Measurements from ENCODE around the gene BDKRB1.

Gene BDKRB1

GRCh38 chr14:96255501-96256366 lies at the start of gene BDKRB1:
BDKRB1 (plus strand) TSS chr14:96256210; CDS start chr14:96263683, 7,473 bp downstream.
- no peak for DNase-seq

GRCh38 chr14:96206461-96206860 lies 49.5 kb upstream of the BDKRB1 start:
- DNase-seq, result no peak

- DNase-seq, result no peak
These were observed 48.3 kb upstream of the BDKRB1 start for GRCh38 chr14:96207686-96208085.

- no peak for DNase-seq
These were observed 47.3 kb upstream of the BDKRB1 start for GRCh38 chr14:96208739-96209138.

- DNase-seq, result no peak
These were observed 43.9 kb upstream of the BDKRB1 start for GRCh38 chr14:96212140-96212539.

- DNase-seq, result no peak
These were observed 43.1 kb upstream of the BDKRB1 start for GRCh38 chr14:96212896-96213295.

- DNase-seq, result no peak
These were observed 42.0 kb upstream of the BDKRB1 start for GRCh38 chr14:96213871-96214465.

GRCh38 chr14:96214793-96215192 lies 41.2 kb upstream of the BDKRB1 start:
- DNase-seq, result no peak

- no peak for DNase-seq
These were observed 40.4 kb upstream of the BDKRB1 start for GRCh38 chr14:96215452-96216244.

- DNase-seq, result no peak
These were observed 39.4 kb upstream of the BDKRB1 start for GRCh38 chr14:96216627-96217026.

- DNase-seq, result peak in 1 of 3 experiments; percentile 45
These were observed 38.6 kb upstream of the BDKRB1 start for GRCh38 chr14:96217376-96217913.

GRCh38 chr14:96221109-96221650 lies 34.8 kb upstream of the BDKRB1 start:
- no peak for DNase-seq

- DNase-seq, result peak in 1 of 3 experiments; percentile 53
These were observed 34.2 kb upstream of the BDKRB1 start for GRCh38 chr14:96221841-96222240.

- DNase-seq, result no peak
These were observed 31.4 kb upstream of the BDKRB1 start for GRCh38 chr14:96224480-96225096.

- DNase-seq, result no peak
These were observed 30.8 kb upstream of the BDKRB1 start for GRCh38 chr14:96225213-96225612.

GRCh38 chr14:96225745-96226151 lies 30.3 kb upstream of the BDKRB1 start:
- DNase-seq, result no peak

GRCh38 chr14:96227428-96227827 lies 28.6 kb upstream of the BDKRB1 start:
- DNase-seq, result no peak

GRCh38 chr14:96229315-96229714 lies 26.7 kb upstream of the BDKRB1 start:
- no peak for DNase-seq

GRCh38 chr14:96231056-96231455 lies 25.0 kb upstream of the BDKRB1 start:
- DNase-seq, result no peak

GRCh38 chr14:96231526-96232130 lies 24.4 kb upstream of the BDKRB1 start:
- no peak for DNase-seq

- DNase-seq, result no peak
These were observed 23.5 kb upstream of the BDKRB1 start for GRCh38 chr14:96232506-96232905.

GRCh38 chr14:96233661-96234060 lies 22.3 kb upstream of the BDKRB1 start:
- DNase-seq, result no peak

Data from NCI-H1417 (cell line).